ENCODE results near the gene RHOC. TPM values are rescaled to one million over a fixed set of nuclear protein-coding genes. Genes with fewer than 3 reads are reported as not detected.

Gene RHOC
- total and polyA plus RNA-seq, 2 donors (not counting 1 experiment from before 2014, with no cell fraction given) = 484 to 857 TPM

DNA sequence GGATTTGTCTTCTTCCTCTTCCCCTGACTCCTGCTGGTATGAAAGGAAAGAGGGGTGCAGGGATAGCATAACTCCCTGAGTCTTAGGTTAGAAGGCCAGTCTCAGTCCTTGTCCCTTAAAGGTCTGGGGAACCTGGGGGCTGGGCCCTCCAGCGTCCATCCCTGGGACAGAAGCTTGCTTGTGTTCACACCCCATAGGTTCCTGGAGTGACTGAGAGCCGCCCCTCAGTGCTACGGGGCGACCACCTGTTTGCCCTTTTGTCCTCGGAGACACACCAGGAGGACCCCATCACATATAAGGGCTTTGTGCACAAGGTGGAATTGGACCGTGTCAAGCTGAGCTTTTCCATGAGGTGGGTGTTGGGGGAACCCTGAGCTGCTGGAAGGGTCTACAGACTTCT, 13.1 kb downstream of the RHOC start:
- H3K4me3 ChIP-seq (replicated peaks in 1 of 4; ENCODE audit: control extremely low read depth in 1 of 4, insufficient read depth in 1 of 4, low read depth in 3 of 4, low read length in 4 of 4) = no peak overlapping the region

DNA sequence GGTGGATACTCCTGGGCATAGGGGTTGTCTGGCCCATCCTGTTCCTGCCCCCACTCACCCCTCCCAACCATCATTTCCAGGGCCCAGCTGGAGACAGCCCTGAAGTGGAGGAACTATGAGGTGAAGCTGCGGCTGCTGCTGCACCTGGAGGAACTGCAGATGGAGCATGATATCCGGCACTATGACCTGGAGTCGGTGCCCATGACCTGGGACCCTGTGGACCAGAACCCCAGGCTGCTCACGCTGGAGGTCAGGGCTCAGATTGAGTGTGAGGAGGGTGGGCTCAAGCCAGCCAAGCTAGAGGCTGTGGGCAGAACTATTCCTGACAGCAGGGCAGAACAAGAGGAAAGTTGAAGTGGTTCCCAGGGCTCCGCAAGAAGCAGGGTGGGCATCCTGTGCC, 14.2 kb downstream of the RHOC start:
- no peak for DNase-seq (ENCODE audit: low read depth in 2 of 2)
- H3K9me3 ChIP-seq (ENCODE audit: control insufficient read depth, insufficient read depth, low read depth, low read length) = no peaks in the 10 kb centered on the region
- no peaks in the 10 kb centered on the region for H4K20me1 ChIP-seq (ENCODE audit: control insufficient read depth, extremely low read depth, insufficient read depth, low read length)
- no peak overlapping the region for H3K4me2 ChIP-seq (ENCODE audit: extremely low read depth, insufficient read depth, low read length)
- no peaks in the 10 kb centered on the region for H3K4me1 ChIP-seq (ENCODE audit: control insufficient read depth, extremely low read depth, insufficient read depth, low read length)
- H3K4me3 ChIP-seq (replicated peaks in 1 of 4; ENCODE audit: control extremely low read depth in 1 of 4, insufficient read depth in 1 of 4, low read depth in 3 of 4, low read length in 4 of 4) = no peak overlapping the region
- H3K36me3 ChIP-seq (ENCODE audit: control insufficient read depth, insufficient read depth, low read length) = peaks cover 20% of the 10 kb centered on the region
- TF ChIP-seq EZH2 (IDR thresholded peaks at IDR 0.05; ENCODE audit: low read length, missing control alignments) = no peak
- TF ChIP-seq, protein P1, sequence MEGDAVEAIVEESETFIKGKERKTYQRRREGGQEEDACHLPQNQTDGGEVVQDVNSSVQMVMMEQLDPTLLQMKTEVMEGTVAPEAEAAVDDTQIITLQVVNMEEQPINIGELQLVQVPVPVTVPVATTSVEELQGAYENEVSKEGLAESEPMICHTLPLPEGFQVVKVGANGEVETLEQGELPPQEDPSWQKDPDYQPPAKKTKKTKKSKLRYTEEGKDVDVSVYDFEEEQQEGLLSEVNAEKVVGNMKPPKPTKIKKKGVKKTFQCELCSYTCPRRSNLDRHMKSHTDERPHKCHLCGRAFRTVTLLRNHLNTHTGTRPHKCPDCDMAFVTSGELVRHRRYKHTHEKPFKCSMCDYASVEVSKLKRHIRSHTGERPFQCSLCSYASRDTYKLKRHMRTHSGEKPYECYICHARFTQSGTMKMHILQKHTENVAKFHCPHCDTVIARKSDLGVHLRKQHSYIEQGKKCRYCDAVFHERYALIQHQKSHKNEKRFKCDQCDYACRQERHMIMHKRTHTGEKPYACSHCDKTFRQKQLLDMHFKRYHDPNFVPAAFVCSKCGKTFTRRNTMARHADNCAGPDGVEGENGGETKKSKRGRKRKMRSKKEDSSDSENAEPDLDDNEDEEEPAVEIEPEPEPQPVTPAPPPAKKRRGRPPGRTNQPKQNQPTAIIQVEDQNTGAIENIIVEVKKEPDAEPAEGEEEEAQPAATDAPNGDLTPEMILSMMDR (conservative IDR thresholded peaks at IDR 0.05 in 1 of 2, IDR thresholded peaks at IDR 0.05 in 1 of 2; ENCODE audit: low read depth in 1 of 2, low read length in 2 of 2) = no peak
- H3K27ac ChIP-seq (ENCODE audit: insufficient read depth, low read length) = no peak overlapping the region
- H3K9ac ChIP-seq (ENCODE audit: insufficient read depth, low read length) = no peak overlapping the region
- no peaks in the 10 kb centered on the region for H3K79me2 ChIP-seq (ENCODE audit: control insufficient read depth, insufficient read depth, low read length)
- no peaks in the 10 kb centered on the region for H3K27me3 ChIP-seq (ENCODE audit: control insufficient read depth, insufficient read depth, low read length)
- H2AFZ ChIP-seq (ENCODE audit: low read length) = no peak overlapping the region

More for the DNA sequence above, 13.1 kb downstream of the RHOC start:
- H2AFZ ChIP-seq (ENCODE audit: low read length) = no peak overlapping the region
- DNase-seq (ENCODE audit: low read depth in 2 of 2) = no peak
- H3K27ac ChIP-seq (ENCODE audit: insufficient read depth, low read length) = no peak overlapping the region
- no peaks in the 10 kb centered on the region for H4K20me1 ChIP-seq (ENCODE audit: control insufficient read depth, extremely low read depth, insufficient read depth, low read length)
- no peak overlapping the region for H3K9ac ChIP-seq (ENCODE audit: insufficient read depth, low read length)
- no peak overlapping the region for H3K4me2 ChIP-seq (ENCODE audit: extremely low read depth, insufficient read depth, low read length)
- no peaks in the 10 kb centered on the region for H3K4me1 ChIP-seq (ENCODE audit: control insufficient read depth, extremely low read depth, insufficient read depth, low read length)
- no peaks in the 10 kb centered on the region for H3K27me3 ChIP-seq (ENCODE audit: control insufficient read depth, insufficient read depth, low read length)
- no peaks in the 10 kb centered on the region for H3K9me3 ChIP-seq (ENCODE audit: control insufficient read depth, insufficient read depth, low read depth, low read length)
- peaks cover 26% of the 10 kb centered on the region for H3K36me3 ChIP-seq (ENCODE audit: control insufficient read depth, insufficient read depth, low read length)
- no peaks in the 10 kb centered on the region for H3K79me2 ChIP-seq (ENCODE audit: control insufficient read depth, insufficient read depth, low read length)
- TF ChIP-seq, protein P1 (conservative IDR thresholded peaks at IDR 0.05 in 1 of 2, IDR thresholded peaks at IDR 0.05 in 1 of 2; ENCODE audit: low read depth in 1 of 2, low read length in 2 of 2) = no peak

DNA sequence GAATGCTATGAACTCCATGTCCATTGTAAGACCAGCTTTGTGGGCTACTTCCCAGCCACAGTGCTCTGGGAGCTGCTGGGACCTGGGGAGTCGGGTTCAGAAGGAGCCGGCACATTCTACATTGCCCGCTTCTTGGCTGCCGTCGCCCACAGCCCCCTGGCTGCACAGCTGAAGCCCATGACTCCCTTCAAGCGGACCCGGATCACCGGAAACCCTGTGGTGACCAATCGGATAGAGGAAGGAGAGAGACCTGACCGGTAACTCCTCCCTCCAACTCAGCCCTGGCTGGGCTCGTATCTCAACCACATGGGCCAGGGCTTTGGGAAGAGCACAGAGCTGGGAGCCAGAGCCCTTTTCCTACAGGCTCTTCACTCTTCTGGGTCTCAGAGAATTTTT, 17.1 kb downstream of the RHOC start:
- TF ChIP-seq, protein P1 (conservative IDR thresholded peaks at IDR 0.05 in 1 of 2, IDR thresholded peaks at IDR 0.05 in 1 of 2; ENCODE audit: low read depth in 1 of 2, low read length in 2 of 2) = no peak
- no peak for TF ChIP-seq EZH2 (IDR thresholded peaks at IDR 0.05; ENCODE audit: low read length, missing control alignments)
- H2AFZ ChIP-seq (ENCODE audit: low read length) = no peak overlapping the region
- H3K4me1 ChIP-seq (ENCODE audit: control insufficient read depth, extremely low read depth, insufficient read depth, low read length) = no peaks in the 10 kb centered on the region
- no peak overlapping the region for H3K27ac ChIP-seq (ENCODE audit: insufficient read depth, low read length)
- no peaks in the 10 kb centered on the region for H3K79me2 ChIP-seq (ENCODE audit: control insufficient read depth, insufficient read depth, low read length)
- H3K36me3 ChIP-seq (ENCODE audit: control insufficient read depth, insufficient read depth, low read length) = peaks cover 10% of the 10 kb centered on the region
- no peaks in the 10 kb centered on the region for H3K27me3 ChIP-seq (ENCODE audit: control insufficient read depth, insufficient read depth, low read length)
- no peak overlapping the region for H3K9ac ChIP-seq (ENCODE audit: insufficient read depth, low read length)
- no peak for DNase-seq (ENCODE audit: low read depth in 2 of 2)
- H3K4me2 ChIP-seq (ENCODE audit: extremely low read depth, insufficient read depth, low read length) = no peak overlapping the region
- no peaks in the 10 kb centered on the region for H3K9me3 ChIP-seq (ENCODE audit: control insufficient read depth, insufficient read depth, low read depth, low read length)
- no peak overlapping the region for H3K4me3 ChIP-seq (replicated peaks in 1 of 4; ENCODE audit: control extremely low read depth in 1 of 4, insufficient read depth in 1 of 4, low read depth in 3 of 4, low read length in 4 of 4)
- no peaks in the 10 kb centered on the region for H4K20me1 ChIP-seq (ENCODE audit: control insufficient read depth, extremely low read depth, insufficient read depth, low read length)
